HEK293 (cell line): ENCODE measurements around the gene LRRC23.

Source experiments
- TF ChIP-seq, protein P1 (sequence below): fragments of 450-650 bp; formaldehyde crosslinking; IDR thresholded peaks from 2 replicates; pipeline ENCODE4 v1.5.1; 2016; ENCODE audit warnings: missing biosample characterization, missing genetic modification characterization
- TF ChIP-seq, protein P2 (sequence below): fragments of 450-650 bp; formaldehyde crosslinking; IDR thresholded peaks from 2 replicates; pipeline ENCODE4 v1.5.1; 2016; ENCODE audit warnings: missing biosample characterization, missing genetic modification characterization

GRCh38 chr12:6883252-6883651 lies 21.4 kb upstream of the LRRC23 start:
- TF ChIP-seq, protein P1, sequence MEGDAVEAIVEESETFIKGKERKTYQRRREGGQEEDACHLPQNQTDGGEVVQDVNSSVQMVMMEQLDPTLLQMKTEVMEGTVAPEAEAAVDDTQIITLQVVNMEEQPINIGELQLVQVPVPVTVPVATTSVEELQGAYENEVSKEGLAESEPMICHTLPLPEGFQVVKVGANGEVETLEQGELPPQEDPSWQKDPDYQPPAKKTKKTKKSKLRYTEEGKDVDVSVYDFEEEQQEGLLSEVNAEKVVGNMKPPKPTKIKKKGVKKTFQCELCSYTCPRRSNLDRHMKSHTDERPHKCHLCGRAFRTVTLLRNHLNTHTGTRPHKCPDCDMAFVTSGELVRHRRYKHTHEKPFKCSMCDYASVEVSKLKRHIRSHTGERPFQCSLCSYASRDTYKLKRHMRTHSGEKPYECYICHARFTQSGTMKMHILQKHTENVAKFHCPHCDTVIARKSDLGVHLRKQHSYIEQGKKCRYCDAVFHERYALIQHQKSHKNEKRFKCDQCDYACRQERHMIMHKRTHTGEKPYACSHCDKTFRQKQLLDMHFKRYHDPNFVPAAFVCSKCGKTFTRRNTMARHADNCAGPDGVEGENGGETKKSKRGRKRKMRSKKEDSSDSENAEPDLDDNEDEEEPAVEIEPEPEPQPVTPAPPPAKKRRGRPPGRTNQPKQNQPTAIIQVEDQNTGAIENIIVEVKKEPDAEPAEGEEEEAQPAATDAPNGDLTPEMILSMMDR = no peak
- TF ChIP-seq, protein P2, sequence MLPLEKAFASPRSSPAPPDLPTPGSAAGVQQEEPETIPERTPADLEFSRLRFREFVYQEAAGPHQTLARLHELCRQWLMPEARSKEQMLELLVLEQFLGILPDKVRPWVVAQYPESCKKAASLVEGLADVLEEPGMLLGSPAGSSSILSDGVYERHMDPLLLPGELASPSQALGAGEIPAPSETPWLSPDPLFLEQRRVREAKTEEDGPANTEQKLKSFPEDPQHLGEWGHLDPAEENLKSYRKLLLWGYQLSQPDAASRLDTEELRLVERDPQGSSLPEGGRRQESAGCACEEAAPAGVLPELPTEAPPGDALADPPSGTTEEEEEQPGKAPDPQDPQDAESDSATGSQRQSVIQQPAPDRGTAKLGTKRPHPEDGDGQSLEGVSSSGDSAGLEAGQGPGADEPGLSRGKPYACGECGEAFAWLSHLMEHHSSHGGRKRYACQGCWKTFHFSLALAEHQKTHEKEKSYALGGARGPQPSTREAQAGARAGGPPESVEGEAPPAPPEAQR (tag by site-specific recombination) = no peak
